H9 (cell line): Measurements from ENCODE around the gene SAFB. TPM values are rescaled to one million over a fixed set of nuclear protein-coding genes. Genes with fewer than 3 reads are reported as not detected.
A peak's percentile ranks its signal among the peaks of the same experiment; 100 is the strongest.

Experiments
- DNase-seq: peaks from one replicate; pipeline ENCODE4 v3.0.0-alpha.2; 2017
- H2AFZ ChIP-seq: one replicate; pipeline ENCODE4 v1.6.1; 2013; ENCODE audit warnings: mild to moderate bottlenecking, low read length, control low read depth, moderate library complexity
- H2AK5ac ChIP-seq: 2 replicates; pipeline ENCODE4 v1.6.1; 2013; ENCODE audit warnings: low read length, control low read depth, mixed read lengths; ENCODE audit not compliant: insufficient read length
- H2BK120ac ChIP-seq: one replicate; pipeline ENCODE4 v1.6.1; 2013; ENCODE audit warnings: low read depth, mild to moderate bottlenecking, low read length, control low read depth, inconsistent platforms; ENCODE audit not compliant: poor library complexity, severe bottlenecking
- H2BK12ac ChIP-seq: 2 replicates; pipeline ENCODE4 v1.6.1; 2013; ENCODE audit warnings: low read length, control low read depth, mixed read lengths, low read depth; ENCODE audit not compliant: insufficient read length
- H2BK15ac ChIP-seq: 2 replicates; pipeline ENCODE4 v1.6.1; 2013; ENCODE audit warnings: low read depth, low read length, control low read depth
- H2BK20ac ChIP-seq: one replicate; pipeline ENCODE4 v1.6.1; 2013; ENCODE audit warnings: low read depth, mild to moderate bottlenecking, low read length, control low read depth, inconsistent platforms; ENCODE audit not compliant: poor library complexity, severe bottlenecking
- H2BK5ac ChIP-seq: 2 replicates; pipeline ENCODE4 v1.6.1; 2013; ENCODE audit warnings: low read length, control low read depth, mixed read lengths; ENCODE audit not compliant: insufficient read length
- H3K14ac ChIP-seq: 2 replicates; pipeline ENCODE4 v1.6.1; 2013; ENCODE audit warnings: low read length, control low read depth; ENCODE audit not compliant: insufficient read depth
- H3K18ac ChIP-seq: 2 replicates; pipeline ENCODE4 v1.6.1; 2013; ENCODE audit warnings: low read depth, mild to moderate bottlenecking, mixed read lengths, low read length, control low read depth; ENCODE audit not compliant: insufficient read length
- H3K23ac ChIP-seq: 2 replicates; pipeline ENCODE4 v1.6.1; 2013; ENCODE audit warnings: low read length, control low read depth, mixed read lengths, low read depth; ENCODE audit not compliant: insufficient read length
- H3K23me2 ChIP-seq: 2 replicates; pipeline ENCODE4 v1.6.1; 2013; ENCODE audit warnings: low read depth, mild to moderate bottlenecking, mixed read lengths, low read length, control low read depth; ENCODE audit not compliant: insufficient read length, poor library complexity, severe bottlenecking
- H3K27ac ChIP-seq: 2 replicates; pipeline ENCODE4 v1.5.1; 2013; ENCODE audit warnings: low read length, control low read depth, mixed read lengths, low read depth; ENCODE audit not compliant: insufficient read length
- H3K27me3 ChIP-seq: 2 replicates; pipeline ENCODE4 v1.6.1; 2013; ENCODE audit warnings: low read length, control low read depth, inconsistent platforms; ENCODE audit not compliant: insufficient read depth
- H3K4ac ChIP-seq: 2 replicates; pipeline ENCODE4 v1.6.1; 2013; ENCODE audit warnings: low read depth, mild to moderate bottlenecking, control low read depth, inconsistent platforms, low read length, moderate library complexity
- H3K4me1 ChIP-seq: 2 replicates; pipeline ENCODE4 v1.6.1; 2013; ENCODE audit warnings: low read length, control low read depth, inconsistent platforms; ENCODE audit not compliant: insufficient read depth
- H3K4me2 ChIP-seq: 2 replicates; pipeline ENCODE4 v1.6.1; 2013; ENCODE audit warnings: low read length, control low read depth, mixed read lengths; ENCODE audit not compliant: insufficient read length, insufficient read depth
- H3K56ac ChIP-seq: 2 replicates; pipeline ENCODE4 v1.6.1; 2013; ENCODE audit warnings: low read depth, mild to moderate bottlenecking, mixed read lengths, low read length, control low read depth; ENCODE audit not compliant: insufficient read length
- H3K79me1 ChIP-seq: 2 replicates; pipeline ENCODE4 v1.6.1; 2013; ENCODE audit warnings: low read depth, mild to moderate bottlenecking, moderate library complexity, low read length, control low read depth, inconsistent platforms; ENCODE audit not compliant: insufficient read depth, poor library complexity, severe bottlenecking
- H3K79me2 ChIP-seq: 2 replicates; pipeline ENCODE4 v1.6.1; 2013; ENCODE audit warnings: low read length, control low read depth, inconsistent platforms; ENCODE audit not compliant: insufficient read depth
- H3K9ac ChIP-seq: 2 replicates; pipeline ENCODE4 v1.6.1; 2013; ENCODE audit warnings: low read length, control low read depth, mixed read lengths; ENCODE audit not compliant: insufficient read length; ENCODE audit errors: extremely low read depth
- H3K9me3 ChIP-seq: one replicate; pipeline ENCODE4 v1.6.1; 2013; ENCODE audit warnings: low read depth, low read length, inconsistent platforms; ENCODE audit not compliant: control insufficient read depth
- H3T11ph ChIP-seq: one replicate; pipeline ENCODE4 v1.6.1; 2013; ENCODE audit warnings: mild to moderate bottlenecking, low read length, control low read depth, inconsistent platforms
- H4K20me1 ChIP-seq: one replicate; pipeline ENCODE4 v1.6.1; 2013; ENCODE audit not compliant: control insufficient read depth, insufficient read length, insufficient read depth
- H4K5ac ChIP-seq: 2 replicates; pipeline ENCODE4 v1.6.1; 2013; ENCODE audit warnings: low read depth, mild to moderate bottlenecking, mixed read lengths, low read length, control low read depth; ENCODE audit not compliant: insufficient read length
- H4K8ac ChIP-seq: replicated peaks from 2 replicates; pipeline ENCODE4 v1.6.1; 2013; ENCODE audit warnings: low read length, control low read depth, mixed read lengths, low read depth; ENCODE audit not compliant: insufficient read length
- H4K91ac ChIP-seq: 2 replicates; pipeline ENCODE4 v1.6.1; 2013; ENCODE audit warnings: low read depth, mild to moderate bottlenecking, moderate library complexity, mixed read lengths, low read length, control low read depth; ENCODE audit not compliant: insufficient read length
- H3K27ac Mint-ChIP-seq, 3 experiments: 2 replicates in 2 of 3; 3 replicates in 1 of 3; pipeline ENCODE4 v1.8.0; 2020 to 2021; ENCODE audit warnings: mixed read lengths in 3 of 3, mild to moderate bottlenecking in 1 of 3, moderate library complexity in 1 of 3
- H3K27me3 Mint-ChIP-seq: 2 replicates; pipeline ENCODE4 v1.8.0; 2021; ENCODE audit warnings: low read depth, mild to moderate bottlenecking, moderate library complexity, mixed read lengths
- H3K36me3 Mint-ChIP-seq, 3 experiments: 2 replicates in 2 of 3; 3 replicates in 1 of 3; pipeline ENCODE4 v1.8.0; 2020 to 2021; ENCODE audit warnings: low read depth in 3 of 3, mixed read lengths in 3 of 3; ENCODE audit not compliant: insufficient read depth in 1 of 3
- H3K4me1 Mint-ChIP-seq, 2 experiments: 2 replicates each; pipeline ENCODE4 v1.8.0; 2020; ENCODE audit warnings: mixed read lengths in 2 of 2
- H3K4me3 Mint-ChIP-seq, 2 experiments: 2 replicates in 1 of 2; 3 replicates in 1 of 2; pipeline ENCODE4 v1.8.0; 2020 to 2021; ENCODE audit warnings: mild to moderate bottlenecking in 2 of 2, mixed read lengths in 2 of 2, moderate library complexity in 1 of 2
- H3K9me3 Mint-ChIP-seq, 2 experiments: 2 replicates in 1 of 2; 3 replicates in 1 of 2; pipeline ENCODE4 v1.8.0; 2020; ENCODE audit warnings: mild to moderate bottlenecking in 2 of 2, mixed read lengths in 2 of 2, moderate library complexity in 1 of 2
- WGBS: extraction: QIAGEN DNeasy Blood & Tissue Kit; methylation state at CpG from one replicate; pipeline ENCODE4 v1.1.7; 2013; ENCODE audit warnings: missing lambda C conversion rate, low lambda C conversion rate, mixed read lengths; ENCODE audit not compliant: insufficient read length; ENCODE audit errors: extremely low coverage; 5-methylcytosine and 5-hydroxymethylcytosine counted together
- total RNA-seq: library from RNA; stranded (reverse); gene quantifications from 2 replicates; pipeline ENCODE4 v1.2.1, GENCODE V29; 2021
- TF ChIP-seq, protein P1 (sequence below): fragments of 200-600 bp; sonication (generic); conservative IDR thresholded peaks from 3 replicates; pipeline ENCODE4 v1.8.0; 2021; ENCODE audit warnings: antibody characterized with exemption, mild to moderate bottlenecking

SAFB gene
- total RNA-seq, 1 experiment from 2014 or later, result 110 TPM

DNA sequence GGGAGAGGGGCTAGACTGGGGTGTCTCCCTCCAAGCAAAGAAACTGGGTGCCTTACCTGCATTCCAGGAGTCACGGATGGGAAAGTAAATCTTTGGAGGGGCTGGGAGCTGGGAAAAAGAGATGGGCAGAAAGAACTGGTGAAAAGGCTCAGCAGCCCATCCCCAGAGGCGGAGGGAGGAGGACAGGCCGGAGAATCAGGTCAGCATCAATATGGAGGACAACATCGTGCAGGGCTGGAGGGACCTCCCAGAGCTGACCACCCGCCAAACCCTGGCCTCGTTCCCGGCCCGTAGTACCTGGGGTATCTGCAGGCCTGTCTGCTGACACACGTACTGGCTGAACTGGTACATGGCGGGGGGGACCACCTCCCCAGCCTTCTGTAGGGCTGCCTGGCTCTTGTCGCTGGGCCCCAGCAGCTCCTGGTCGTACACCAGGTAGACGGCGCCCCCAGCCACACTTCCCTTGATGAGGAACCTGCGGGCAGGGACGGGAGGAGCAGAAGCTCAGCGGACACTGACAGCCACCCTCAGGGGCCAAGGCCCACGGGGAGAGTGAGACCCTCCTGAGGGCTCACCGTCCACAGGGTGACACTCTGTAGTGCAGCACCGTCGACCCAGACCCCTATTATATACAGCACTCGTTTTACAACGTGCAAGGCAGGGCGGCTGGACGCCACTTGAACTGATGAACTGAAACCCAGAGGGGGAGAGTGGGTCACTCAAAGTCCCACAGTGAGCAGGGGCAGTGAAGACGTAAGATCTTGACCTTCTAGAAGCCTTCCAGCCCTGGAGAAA, 56.6 kb downstream of the SAFB start:
- TF ChIP-seq, protein P1, sequence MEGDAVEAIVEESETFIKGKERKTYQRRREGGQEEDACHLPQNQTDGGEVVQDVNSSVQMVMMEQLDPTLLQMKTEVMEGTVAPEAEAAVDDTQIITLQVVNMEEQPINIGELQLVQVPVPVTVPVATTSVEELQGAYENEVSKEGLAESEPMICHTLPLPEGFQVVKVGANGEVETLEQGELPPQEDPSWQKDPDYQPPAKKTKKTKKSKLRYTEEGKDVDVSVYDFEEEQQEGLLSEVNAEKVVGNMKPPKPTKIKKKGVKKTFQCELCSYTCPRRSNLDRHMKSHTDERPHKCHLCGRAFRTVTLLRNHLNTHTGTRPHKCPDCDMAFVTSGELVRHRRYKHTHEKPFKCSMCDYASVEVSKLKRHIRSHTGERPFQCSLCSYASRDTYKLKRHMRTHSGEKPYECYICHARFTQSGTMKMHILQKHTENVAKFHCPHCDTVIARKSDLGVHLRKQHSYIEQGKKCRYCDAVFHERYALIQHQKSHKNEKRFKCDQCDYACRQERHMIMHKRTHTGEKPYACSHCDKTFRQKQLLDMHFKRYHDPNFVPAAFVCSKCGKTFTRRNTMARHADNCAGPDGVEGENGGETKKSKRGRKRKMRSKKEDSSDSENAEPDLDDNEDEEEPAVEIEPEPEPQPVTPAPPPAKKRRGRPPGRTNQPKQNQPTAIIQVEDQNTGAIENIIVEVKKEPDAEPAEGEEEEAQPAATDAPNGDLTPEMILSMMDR, result no peak
- peaks cover 14% of the 10 kb centered on the region for H3K23me2 ChIP-seq
- WGBS, result no CpG with 5 or more reads among the region's 26 CpGs
- peak overlapping the region; percentile 69 for H3K4me2 ChIP-seq
- no peak overlapping the region for H3K56ac ChIP-seq
- H2BK15ac ChIP-seq, result no peak overlapping the region
- Mint-ChIP-seq H3K36me3 (peaks cover 0 to 3% (median 0%) of the 10 kb centered on the region in 3 experiments; a peak in 1 of 7 replicates), H3K4me3 (peak overlapping the region; percentile 92 to 98), H3K27ac (peak overlapping the region in 2 of 3 experiments; percentile 93 to 94; a peak in 5 of 7 replicates), H3K27me3 (peaks cover 9% of the 10 kb centered on the region), H3K9me3 (peaks cover 0 to 2% of the 10 kb centered on the region in 2 experiments; a peak in 2 of 5 replicates), H3K4me1 (peaks cover 22 to 30% of the 10 kb centered on the region in 2 experiments)
- H2BK12ac ChIP-seq, result no peak overlapping the region
- H3K27ac ChIP-seq, result no peak overlapping the region
- H2BK20ac ChIP-seq, result no peak overlapping the region
- H3K14ac ChIP-seq, result no peak overlapping the region; the same call in 1 of the 2 replicates
- no peak overlapping the region for H2BK5ac ChIP-seq
- no peak overlapping the region for H2BK120ac ChIP-seq
- no peak overlapping the region for H3T11ph ChIP-seq
- H3K9ac ChIP-seq, result peak overlapping the region; percentile 50
- no peaks in the 10 kb centered on the region for H3K79me1 ChIP-seq
- no peaks in the 10 kb centered on the region for H4K20me1 ChIP-seq
- no peaks in the 10 kb centered on the region for H3K79me2 ChIP-seq
- DNase-seq, result peak; percentile 38
- no peak overlapping the region for H3K4ac ChIP-seq
- no peaks in the 10 kb centered on the region for H3K9me3 ChIP-seq
- no peak overlapping the region for H2AFZ ChIP-seq
- H3K18ac ChIP-seq, result no peak overlapping the region
- no peak overlapping the region for H2AK5ac ChIP-seq
- H4K5ac ChIP-seq, result no peak overlapping the region
- no peaks in the 10 kb centered on the region for H3K27me3 ChIP-seq
- H4K91ac ChIP-seq, result no peak overlapping the region
- no peaks in the 10 kb centered on the region; the same call in 1 of the 2 replicates for H3K4me1 ChIP-seq
- H3K23ac ChIP-seq, result no peak overlapping the region
- no peak overlapping the region for H4K8ac ChIP-seq
